K562 (cell line): Measurements from ENCODE around the gene AP1B1.

Experiments used
- CEBPB ChIP-seq: fragments of 450-650 bp; IDR thresholded peaks from 2 replicates; pipeline ENCODE4 v1.6.1; 2016; ENCODE audit warnings: missing genetic modification characterization, missing compliant biosample characterization
- CREB1 ChIP-seq, 2 experiments: sonication (generic) in 1 of 2; formaldehyde crosslinking in 1 of 2; IDR thresholded peaks; 2 replicates each; pipeline versions ENCODE4 v1.6.1 to v1.8.0; 2012 to 2022; ENCODE audit warnings: inconsistent platforms in 1 of 2, mild to moderate bottlenecking in 1 of 2, missing genetic modification reagents in 1 of 2, moderate library complexity in 1 of 2
- RCOR1 ChIP-seq, 2 experiments: IDR thresholded peaks; 2 replicates each; pipeline ENCODE4 v1.6.1; 2012; ENCODE audit warnings: low read depth in 2 of 2, low read length in 2 of 2, borderline replicate concordance in 1 of 2, improper control_type of control experiment in 1 of 2
- TF ChIP-seq, protein P1 (sequence below): fragments of 250-450 bp; sonication (Bioruptor Pico); IDR thresholded peaks from 2 replicates; pipeline ENCODE4 v1.5.0; 2022; ENCODE audit warnings: mild to moderate bottlenecking
- TF ChIP-seq, protein P2 (sequence below): fragments of 250-450 bp; sonication (Bioruptor Pico); IDR thresholded peaks from 2 replicates; pipeline ENCODE4 v1.5.0; 2020; ENCODE audit warnings: mild to moderate bottlenecking, borderline replicate concordance
- TF ChIP-seq, protein P3 (sequence below), 3 experiments: IDR thresholded peaks in 2 of 3; conservative IDR thresholded peaks in 1 of 3; 2 replicates each; pipeline ENCODE4 v1.5.1; 2011 to 2012; ENCODE audit warnings: low read length in 3 of 3, mild to moderate bottlenecking in 3 of 3, control low read depth in 2 of 3, improper control_type of control experiment in 1 of 3, inconsistent platforms in 1 of 3, low read depth in 1 of 3, mixed read lengths in 1 of 3, moderate library complexity in 1 of 3; ENCODE audit not compliant: insufficient read depth in 2 of 3

DNA sequence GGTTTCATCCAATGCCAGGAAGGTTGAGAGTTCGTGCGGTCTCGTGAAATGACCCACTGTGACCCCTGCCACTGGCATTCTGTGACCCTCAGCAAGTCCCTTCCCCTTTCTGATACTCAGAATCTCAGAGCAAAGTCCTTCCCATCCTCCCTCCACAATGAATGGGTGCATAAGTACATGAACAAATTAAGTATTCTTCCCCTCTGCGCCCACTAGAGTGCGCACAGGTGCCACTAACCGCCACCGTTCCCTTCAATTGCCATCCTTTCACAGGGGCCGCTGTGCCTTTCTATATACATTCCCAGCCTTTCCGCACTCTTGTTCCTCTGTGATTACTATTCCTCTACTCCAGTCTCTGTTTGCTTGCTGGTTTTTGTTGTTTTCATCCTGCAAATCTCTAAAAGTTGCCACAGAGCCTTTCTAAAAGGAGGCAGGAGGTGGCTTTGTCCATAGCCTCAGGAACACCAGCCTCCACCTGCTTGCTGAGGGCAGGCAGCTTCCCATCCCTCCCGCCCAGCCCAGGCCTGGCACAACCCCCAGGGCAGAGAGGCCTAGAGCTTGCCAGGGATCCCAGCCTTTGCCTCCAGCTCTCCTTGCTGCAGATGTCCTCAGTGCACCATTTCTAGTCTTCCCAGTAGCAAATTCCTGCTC is 6.7 kb upstream of the AP1B1 start:
- TF ChIP-seq, protein P1, sequence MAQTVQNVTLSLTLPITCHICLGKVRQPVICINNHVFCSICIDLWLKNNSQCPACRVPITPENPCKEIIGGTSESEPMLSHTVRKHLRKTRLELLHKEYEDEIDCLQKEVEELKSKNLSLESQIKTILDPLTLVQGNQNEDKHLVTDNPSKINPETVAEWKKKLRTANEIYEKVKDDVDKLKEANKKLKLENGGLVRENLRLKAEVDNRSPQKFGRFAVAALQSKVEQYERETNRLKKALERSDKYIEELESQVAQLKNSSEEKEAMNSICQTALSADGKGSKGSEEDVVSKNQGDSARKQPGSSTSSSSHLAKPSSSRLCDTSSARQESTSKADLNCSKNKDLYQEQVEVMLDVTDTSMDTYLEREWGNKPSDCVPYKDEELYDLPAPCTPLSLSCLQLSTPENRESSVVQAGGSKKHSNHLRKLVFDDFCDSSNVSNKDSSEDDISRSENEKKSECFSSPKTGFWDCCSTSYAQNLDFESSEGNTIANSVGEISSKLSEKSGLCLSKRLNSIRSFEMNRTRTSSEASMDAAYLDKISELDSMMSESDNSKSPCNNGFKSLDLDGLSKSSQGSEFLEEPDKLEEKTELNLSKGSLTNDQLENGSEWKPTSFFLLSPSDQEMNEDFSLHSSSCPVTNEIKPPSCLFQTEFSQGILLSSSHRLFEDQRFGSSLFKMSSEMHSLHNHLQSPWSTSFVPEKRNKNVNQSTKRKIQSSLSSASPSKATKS (CRISPR knock-in tag), result no peak
- TF ChIP-seq CEBPB (tag), result no peak
- TF ChIP-seq RCOR1 (IDR thresholded peaks at IDR 0.05; ENCODE audit: borderline replicate concordance in 1 of 2, low read depth in 2 of 2, low read length in 2 of 2), result 0 out of 4 replicates have a peak, but pooled peaks of 1 of the 2 experiments have one; percentile 42
- TF ChIP-seq CREB1 (IDR thresholded peaks at IDR 0.05), result no peak
- no peak for TF ChIP-seq CREB1 (CRISPR knock-in tag; IDR thresholded peaks at IDR 0.05)
- TF ChIP-seq, protein P2, sequence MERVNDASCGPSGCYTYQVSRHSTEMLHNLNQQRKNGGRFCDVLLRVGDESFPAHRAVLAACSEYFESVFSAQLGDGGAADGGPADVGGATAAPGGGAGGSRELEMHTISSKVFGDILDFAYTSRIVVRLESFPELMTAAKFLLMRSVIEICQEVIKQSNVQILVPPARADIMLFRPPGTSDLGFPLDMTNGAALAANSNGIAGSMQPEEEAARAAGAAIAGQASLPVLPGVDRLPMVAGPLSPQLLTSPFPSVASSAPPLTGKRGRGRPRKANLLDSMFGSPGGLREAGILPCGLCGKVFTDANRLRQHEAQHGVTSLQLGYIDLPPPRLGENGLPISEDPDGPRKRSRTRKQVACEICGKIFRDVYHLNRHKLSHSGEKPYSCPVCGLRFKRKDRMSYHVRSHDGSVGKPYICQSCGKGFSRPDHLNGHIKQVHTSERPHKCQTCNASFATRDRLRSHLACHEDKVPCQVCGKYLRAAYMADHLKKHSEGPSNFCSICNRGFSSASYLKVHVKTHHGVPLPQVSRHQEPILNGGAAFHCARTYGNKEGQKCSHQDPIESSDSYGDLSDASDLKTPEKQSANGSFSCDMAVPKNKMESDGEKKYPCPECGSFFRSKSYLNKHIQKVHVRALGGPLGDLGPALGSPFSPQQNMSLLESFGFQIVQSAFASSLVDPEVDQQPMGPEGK, result no peak
- TF ChIP-seq, protein P3, sequence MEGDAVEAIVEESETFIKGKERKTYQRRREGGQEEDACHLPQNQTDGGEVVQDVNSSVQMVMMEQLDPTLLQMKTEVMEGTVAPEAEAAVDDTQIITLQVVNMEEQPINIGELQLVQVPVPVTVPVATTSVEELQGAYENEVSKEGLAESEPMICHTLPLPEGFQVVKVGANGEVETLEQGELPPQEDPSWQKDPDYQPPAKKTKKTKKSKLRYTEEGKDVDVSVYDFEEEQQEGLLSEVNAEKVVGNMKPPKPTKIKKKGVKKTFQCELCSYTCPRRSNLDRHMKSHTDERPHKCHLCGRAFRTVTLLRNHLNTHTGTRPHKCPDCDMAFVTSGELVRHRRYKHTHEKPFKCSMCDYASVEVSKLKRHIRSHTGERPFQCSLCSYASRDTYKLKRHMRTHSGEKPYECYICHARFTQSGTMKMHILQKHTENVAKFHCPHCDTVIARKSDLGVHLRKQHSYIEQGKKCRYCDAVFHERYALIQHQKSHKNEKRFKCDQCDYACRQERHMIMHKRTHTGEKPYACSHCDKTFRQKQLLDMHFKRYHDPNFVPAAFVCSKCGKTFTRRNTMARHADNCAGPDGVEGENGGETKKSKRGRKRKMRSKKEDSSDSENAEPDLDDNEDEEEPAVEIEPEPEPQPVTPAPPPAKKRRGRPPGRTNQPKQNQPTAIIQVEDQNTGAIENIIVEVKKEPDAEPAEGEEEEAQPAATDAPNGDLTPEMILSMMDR (IDR thresholded peaks at IDR 0.05 in 2 of 3, conservative IDR thresholded peaks at IDR 0.05 in 1 of 3; ENCODE audit: insufficient read depth in 2 of 3, low read depth in 1 of 3, low read length in 3 of 3), result peak; percentile 83 to 95 (median 91)
